Measurements from ENCODE around the gene HAAO. TPM values are rescaled to one million over a fixed set of nuclear protein-coding genes. Genes with fewer than 3 reads are reported as not detected.

Gene HAAO
- total RNA-seq, 6 experiments from 2014 or later, result 0.30 to 0.58 (median 0.47) TPM; not detected in 2

DNA sequence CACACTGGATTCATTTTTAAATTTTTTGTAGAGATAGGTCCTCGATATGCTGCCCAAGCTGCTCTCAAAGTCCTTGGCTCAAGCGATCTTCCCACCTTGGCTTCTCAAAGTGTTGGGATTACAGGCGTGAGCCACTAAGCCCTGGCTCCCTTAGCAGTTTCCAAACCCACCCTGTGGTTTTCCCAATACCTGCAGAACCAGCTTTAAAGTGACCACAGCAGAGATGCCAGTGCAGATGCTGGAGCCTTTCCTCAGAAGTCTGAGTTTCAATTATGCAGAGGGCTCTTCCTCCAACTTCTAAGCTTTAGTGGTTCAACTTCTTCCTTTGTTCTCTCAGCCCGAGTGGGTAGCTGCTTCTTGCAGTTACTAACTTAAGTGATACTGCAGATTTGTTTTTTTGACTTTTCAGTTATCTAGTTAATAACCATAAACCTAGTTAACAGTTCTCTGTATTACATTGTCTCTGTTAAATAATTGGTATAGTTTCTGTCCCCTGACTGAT is 8.1 kb upstream of the HAAO start:
- Mint-ChIP-seq H3K4me3 (no peak overlapping the region), H3K27ac (no peak overlapping the region), H3K9me3 (no peaks in the 10 kb centered on the region), H3K4me1 (ENCODE audit: low read depth) (peaks cover 21% of the 10 kb centered on the region), H3K27me3 (ENCODE audit: insufficient read depth) (peaks cover 28% of the 10 kb centered on the region), H3K36me3 (ENCODE audit: low read depth) (no peaks in the 10 kb centered on the region)
- no peak for DNase-seq
- TF ChIP-seq, protein P1, sequence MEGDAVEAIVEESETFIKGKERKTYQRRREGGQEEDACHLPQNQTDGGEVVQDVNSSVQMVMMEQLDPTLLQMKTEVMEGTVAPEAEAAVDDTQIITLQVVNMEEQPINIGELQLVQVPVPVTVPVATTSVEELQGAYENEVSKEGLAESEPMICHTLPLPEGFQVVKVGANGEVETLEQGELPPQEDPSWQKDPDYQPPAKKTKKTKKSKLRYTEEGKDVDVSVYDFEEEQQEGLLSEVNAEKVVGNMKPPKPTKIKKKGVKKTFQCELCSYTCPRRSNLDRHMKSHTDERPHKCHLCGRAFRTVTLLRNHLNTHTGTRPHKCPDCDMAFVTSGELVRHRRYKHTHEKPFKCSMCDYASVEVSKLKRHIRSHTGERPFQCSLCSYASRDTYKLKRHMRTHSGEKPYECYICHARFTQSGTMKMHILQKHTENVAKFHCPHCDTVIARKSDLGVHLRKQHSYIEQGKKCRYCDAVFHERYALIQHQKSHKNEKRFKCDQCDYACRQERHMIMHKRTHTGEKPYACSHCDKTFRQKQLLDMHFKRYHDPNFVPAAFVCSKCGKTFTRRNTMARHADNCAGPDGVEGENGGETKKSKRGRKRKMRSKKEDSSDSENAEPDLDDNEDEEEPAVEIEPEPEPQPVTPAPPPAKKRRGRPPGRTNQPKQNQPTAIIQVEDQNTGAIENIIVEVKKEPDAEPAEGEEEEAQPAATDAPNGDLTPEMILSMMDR (IDR thresholded peaks at IDR 0.05), result no peak

DNA sequence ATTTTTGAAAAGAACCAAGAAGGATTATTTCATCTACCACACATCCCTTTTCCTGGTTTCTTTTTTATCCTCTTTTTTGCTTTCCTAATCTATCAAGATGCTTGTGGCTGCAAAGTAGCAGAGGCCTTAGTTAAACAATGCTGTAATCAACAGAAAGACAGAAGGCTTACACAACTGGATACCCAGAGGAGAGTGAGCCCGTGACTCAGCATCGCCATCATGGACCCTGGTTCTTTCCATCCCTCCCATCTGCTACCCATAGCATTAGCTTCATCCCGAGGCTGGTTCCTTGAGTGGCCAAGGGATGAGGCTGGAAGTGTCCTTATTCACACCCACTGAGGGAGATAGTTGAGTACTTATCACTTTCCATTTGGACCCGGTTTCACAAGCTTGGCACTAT is 7.5 kb upstream of the HAAO start:
- TF ChIP-seq, protein P1 (IDR thresholded peaks at IDR 0.05), result no peak
- no peak for DNase-seq
- no peak overlapping the region for H3K4me3 Mint-ChIP-seq
- H3K9me3 Mint-ChIP-seq, result no peaks in the 10 kb centered on the region
- peaks cover 23% of the 10 kb centered on the region for H3K27me3 Mint-ChIP-seq (ENCODE audit: insufficient read depth)
- peaks cover 25% of the 10 kb centered on the region for H3K4me1 Mint-ChIP-seq (ENCODE audit: low read depth)
- H3K27ac Mint-ChIP-seq, result no peak overlapping the region
- no peaks in the 10 kb centered on the region for H3K36me3 Mint-ChIP-seq (ENCODE audit: low read depth)

DNA sequence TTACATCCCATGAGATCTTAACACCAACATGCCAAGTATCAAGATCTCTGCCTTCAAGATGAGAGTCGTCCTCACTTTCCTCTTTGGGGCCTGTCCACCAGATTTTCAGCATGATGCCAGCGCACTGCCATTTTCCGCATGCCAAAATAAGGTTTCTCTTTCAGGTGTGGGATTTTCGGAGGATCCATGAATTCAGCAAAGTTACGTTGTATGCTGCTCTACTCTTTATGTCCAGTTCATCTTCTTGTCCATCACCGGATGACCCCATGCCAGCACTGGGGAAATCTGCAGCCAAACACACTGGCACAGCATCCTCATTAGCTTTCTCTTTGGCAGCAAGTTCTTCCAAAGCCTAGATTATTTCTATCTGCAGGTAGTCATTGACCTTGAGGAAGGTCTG is 4.9 kb upstream of the HAAO start:
- TF ChIP-seq, protein P1 (IDR thresholded peaks at IDR 0.05), result no peak
- Mint-ChIP-seq H3K4me3 (no peak overlapping the region), H3K27ac (no peak overlapping the region), H3K36me3 (ENCODE audit: low read depth) (no peaks in the 10 kb centered on the region), H3K27me3 (ENCODE audit: insufficient read depth) (peaks cover 24% of the 10 kb centered on the region), H3K4me1 (ENCODE audit: low read depth) (peaks cover 42% of the 10 kb centered on the region), H3K9me3 (no peaks in the 10 kb centered on the region)
- DNase-seq, result no peak

DNA sequence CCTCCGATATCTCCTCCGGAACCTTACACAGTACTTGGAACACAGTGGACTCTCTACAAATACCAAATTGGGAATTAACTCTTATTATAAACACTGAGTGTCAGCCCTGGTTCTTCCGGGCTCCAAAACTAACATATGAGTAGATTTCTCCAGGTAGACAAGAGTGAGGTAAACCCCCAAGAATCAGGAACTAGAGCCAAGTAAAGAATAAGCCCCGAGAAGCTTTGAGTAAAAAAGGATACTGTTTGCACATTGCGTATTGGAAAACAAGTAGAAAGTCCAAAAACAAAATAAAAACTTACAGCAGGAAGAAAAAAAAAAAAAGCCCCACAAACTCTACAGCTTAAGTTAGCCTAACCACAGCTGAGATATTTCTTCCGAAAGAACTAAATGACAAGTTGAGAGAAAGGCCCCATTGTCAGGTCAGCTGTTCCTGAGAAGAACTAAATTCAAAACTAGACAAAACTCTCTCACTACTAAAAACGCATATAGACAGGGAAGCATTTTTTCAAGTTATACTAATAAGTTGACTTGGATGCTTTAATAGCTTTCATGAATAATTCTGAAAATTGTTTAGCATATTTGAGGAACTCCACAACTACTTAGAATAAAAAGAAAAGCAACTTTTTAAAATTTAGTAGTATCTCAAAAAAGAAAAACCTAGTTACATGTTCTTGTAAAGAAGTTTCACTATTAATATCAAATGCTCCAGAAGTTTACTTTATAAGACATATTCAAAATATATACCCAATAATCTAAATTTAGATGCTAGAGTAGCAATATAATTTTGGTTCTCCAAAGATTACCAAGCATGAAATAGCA is 4.3 kb upstream of the HAAO start:
- no peak overlapping the region for H3K27ac Mint-ChIP-seq
- no peak for DNase-seq
- H3K36me3 Mint-ChIP-seq (ENCODE audit: low read depth), result no peaks in the 10 kb centered on the region
- H3K4me3 Mint-ChIP-seq, result no peak overlapping the region
- H3K4me1 Mint-ChIP-seq (ENCODE audit: low read depth), result peaks cover 44% of the 10 kb centered on the region
- H3K9me3 Mint-ChIP-seq, result no peaks in the 10 kb centered on the region
- TF ChIP-seq, protein P1 (IDR thresholded peaks at IDR 0.05), result no peak
- H3K27me3 Mint-ChIP-seq (ENCODE audit: insufficient read depth), result peaks cover 28% of the 10 kb centered on the region

DNA sequence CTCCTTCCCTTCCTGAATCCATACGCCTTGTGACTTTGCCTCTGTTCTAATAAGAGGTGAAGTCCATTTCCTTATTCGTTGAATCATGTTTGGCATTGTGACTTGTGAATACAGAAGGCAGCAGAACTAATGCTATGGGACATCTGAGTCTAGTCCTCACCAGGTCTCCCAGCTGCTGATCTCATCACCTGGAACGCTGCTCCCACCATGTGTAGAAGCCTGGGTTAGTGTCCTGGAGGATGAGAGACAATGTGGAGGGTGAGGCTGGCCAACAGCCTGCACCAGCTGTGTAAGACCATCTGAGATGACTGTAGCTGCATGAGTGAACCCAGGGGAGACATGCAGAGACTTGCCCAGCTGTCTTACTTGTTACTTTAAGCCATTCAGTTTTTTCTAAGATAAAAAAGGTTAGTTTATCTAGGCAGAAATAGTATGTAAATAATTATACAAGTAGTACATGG is 3.5 kb upstream of the HAAO start:
- Mint-ChIP-seq H3K36me3 (ENCODE audit: low read depth) (0 out of 2 replicates have a peak, but pooled peaks cover 7% of the 10 kb centered on the region), H3K4me3 (no peak overlapping the region), H3K27me3 (ENCODE audit: insufficient read depth) (peaks cover 29% of the 10 kb centered on the region), H3K27ac (0 out of 2 replicates have a peak overlapping the region, but pooled peaks have one; percentile 7), H3K4me1 (ENCODE audit: low read depth) (peaks cover 37% of the 10 kb centered on the region), H3K9me3 (no peaks in the 10 kb centered on the region)
- TF ChIP-seq, protein P1 (IDR thresholded peaks at IDR 0.05), result no peak
- DNase-seq, result no peak

Data from HFFc6 (cell line).